ENCODE results near the gene TNIK. TPM values are rescaled to one million over a fixed set of nuclear protein-coding genes. Genes with fewer than 3 reads are reported as not detected.

Gene TNIK
- total RNA-seq, 4 donors from 2014 or later: 30.3 to 39.0 (median 36.8) TPM

DNA sequence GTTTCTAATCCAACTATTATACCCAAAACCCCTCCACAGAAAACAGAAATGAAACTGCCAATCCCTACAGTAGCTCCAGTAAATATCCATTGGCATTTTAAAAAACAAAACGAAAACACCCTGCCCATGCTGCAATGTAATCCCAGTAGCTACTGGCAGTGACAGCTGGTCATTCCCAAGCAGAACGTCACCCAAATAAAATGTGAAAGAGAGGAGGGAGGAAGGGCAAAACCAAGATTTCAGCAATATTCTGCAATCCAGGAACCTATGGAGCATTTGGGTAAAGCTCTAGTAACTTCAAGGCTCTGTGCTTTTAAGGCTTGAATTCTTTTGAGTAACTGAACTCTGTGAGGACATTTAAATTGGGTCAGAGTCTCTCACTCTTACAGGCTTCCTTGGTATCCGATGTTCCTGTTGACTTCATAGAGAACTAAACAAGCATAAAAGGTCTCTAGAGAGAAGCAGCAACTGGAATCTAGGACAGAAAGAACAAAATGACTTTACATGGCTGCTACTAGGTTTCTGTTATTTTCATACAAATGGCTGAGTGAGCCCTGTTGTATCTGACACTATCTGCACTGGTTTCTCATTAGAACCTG lies 136.2 kb downstream of the TNIK start:
- no peaks in the 10 kb centered on the region for H3K9me3 ChIP-seq
- H3K27ac ChIP-seq (replicated peaks in 1 of 4): peak overlapping the region in 3 of 4 donors; percentile 44 to 63 (median 49)
- intact Hi-C loops (cut with DNase I): loop anchor here (10.0 kb wide), 1 partner anchor 139 kb away; no protein-coding TSS in a partner anchor
- no peaks in the 10 kb centered on the region for H3K36me3 ChIP-seq
- H3K4me1 ChIP-seq: peaks cover 34 to 83% (median 72%) of the 10 kb centered on the region in 4 donors
- TF ChIP-seq POLR2A (IDR thresholded peaks at IDR 0.05; ENCODE audit: low read depth): no peak
- TF ChIP-seq, protein P1, sequence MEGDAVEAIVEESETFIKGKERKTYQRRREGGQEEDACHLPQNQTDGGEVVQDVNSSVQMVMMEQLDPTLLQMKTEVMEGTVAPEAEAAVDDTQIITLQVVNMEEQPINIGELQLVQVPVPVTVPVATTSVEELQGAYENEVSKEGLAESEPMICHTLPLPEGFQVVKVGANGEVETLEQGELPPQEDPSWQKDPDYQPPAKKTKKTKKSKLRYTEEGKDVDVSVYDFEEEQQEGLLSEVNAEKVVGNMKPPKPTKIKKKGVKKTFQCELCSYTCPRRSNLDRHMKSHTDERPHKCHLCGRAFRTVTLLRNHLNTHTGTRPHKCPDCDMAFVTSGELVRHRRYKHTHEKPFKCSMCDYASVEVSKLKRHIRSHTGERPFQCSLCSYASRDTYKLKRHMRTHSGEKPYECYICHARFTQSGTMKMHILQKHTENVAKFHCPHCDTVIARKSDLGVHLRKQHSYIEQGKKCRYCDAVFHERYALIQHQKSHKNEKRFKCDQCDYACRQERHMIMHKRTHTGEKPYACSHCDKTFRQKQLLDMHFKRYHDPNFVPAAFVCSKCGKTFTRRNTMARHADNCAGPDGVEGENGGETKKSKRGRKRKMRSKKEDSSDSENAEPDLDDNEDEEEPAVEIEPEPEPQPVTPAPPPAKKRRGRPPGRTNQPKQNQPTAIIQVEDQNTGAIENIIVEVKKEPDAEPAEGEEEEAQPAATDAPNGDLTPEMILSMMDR (IDR thresholded peaks at IDR 0.05): no peak
- TF ChIP-seq EP300 (IDR thresholded peaks at IDR 0.05): no peak
- no peak for TF ChIP-seq POLR2AphosphoS5 (IDR thresholded peaks at IDR 0.05)
- no peak overlapping the region for H3K4me3 ChIP-seq
- 54% methylated on average over 3 of the region's 3 CpGs for WGBS
- no peak for DNase-seq (ENCODE audit: extremely low spot score)
- H3K27me3 ChIP-seq: no peaks in the 10 kb centered on the region

DNA sequence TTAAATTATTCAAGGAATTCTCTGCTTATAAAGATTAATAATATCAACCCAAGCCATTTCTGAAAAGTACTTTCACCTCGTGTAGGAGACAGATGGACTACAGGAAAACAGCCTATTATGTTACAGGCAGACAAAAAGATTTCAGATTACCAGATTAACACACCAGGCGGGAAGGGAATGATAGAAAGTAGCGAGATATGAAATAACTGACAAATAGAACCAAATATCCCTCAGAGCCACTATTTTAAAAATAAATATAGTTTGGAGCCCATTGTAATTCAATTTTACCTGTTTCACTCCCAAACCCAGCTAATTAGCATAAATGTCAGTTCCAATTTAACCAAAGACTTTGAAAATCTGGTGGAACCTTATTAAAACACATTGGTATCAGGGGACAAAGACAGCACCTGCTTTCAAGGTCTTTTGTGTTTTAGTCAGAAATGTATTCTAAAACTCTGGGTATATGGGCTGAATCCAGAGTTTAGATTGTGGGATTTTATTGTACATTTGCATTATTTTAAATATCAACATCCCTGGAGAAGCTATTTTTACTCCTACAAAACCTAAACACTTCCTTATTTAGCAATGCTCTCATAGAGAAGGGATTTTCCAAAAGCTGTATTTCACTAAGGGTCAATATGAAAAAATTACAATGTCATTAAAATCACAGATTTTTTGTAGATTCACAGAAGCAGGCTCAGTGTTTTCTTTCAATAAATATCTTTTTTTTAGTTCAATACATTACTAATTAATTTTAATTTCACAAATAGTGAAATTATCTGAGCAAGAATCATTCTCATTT lies 138.4 kb downstream of the TNIK start:
- no peaks in the 10 kb centered on the region for H3K27me3 ChIP-seq
- 50% methylated on average over 3 of the region's 3 CpGs for WGBS
- no peaks in the 10 kb centered on the region for H3K36me3 ChIP-seq
- peak overlapping the region in 1 of 4 donors; percentile 13 for H3K4me3 ChIP-seq
- no peak for DNase-seq (ENCODE audit: extremely low spot score)
- intact Hi-C loops (cut with DNase I): loop anchor here (10.0 kb wide), 1 partner anchor 137 kb away; no protein-coding TSS in a partner anchor
- peak overlapping the region; percentile 32 to 69 (median 62) for H3K27ac ChIP-seq (replicated peaks in 1 of 4)
- TF ChIP-seq POLR2AphosphoS5 (IDR thresholded peaks at IDR 0.05) (no peak), EP300 (IDR thresholded peaks at IDR 0.05) (no peak), POLR2A (IDR thresholded peaks at IDR 0.05; ENCODE audit: low read depth) (no peak)
- TF ChIP-seq, protein P1 (IDR thresholded peaks at IDR 0.05): no peak
- H3K9me3 ChIP-seq: no peaks in the 10 kb centered on the region
- peaks cover 23 to 70% (median 68%) of the 10 kb centered on the region in 4 donors for H3K4me1 ChIP-seq

DNA sequence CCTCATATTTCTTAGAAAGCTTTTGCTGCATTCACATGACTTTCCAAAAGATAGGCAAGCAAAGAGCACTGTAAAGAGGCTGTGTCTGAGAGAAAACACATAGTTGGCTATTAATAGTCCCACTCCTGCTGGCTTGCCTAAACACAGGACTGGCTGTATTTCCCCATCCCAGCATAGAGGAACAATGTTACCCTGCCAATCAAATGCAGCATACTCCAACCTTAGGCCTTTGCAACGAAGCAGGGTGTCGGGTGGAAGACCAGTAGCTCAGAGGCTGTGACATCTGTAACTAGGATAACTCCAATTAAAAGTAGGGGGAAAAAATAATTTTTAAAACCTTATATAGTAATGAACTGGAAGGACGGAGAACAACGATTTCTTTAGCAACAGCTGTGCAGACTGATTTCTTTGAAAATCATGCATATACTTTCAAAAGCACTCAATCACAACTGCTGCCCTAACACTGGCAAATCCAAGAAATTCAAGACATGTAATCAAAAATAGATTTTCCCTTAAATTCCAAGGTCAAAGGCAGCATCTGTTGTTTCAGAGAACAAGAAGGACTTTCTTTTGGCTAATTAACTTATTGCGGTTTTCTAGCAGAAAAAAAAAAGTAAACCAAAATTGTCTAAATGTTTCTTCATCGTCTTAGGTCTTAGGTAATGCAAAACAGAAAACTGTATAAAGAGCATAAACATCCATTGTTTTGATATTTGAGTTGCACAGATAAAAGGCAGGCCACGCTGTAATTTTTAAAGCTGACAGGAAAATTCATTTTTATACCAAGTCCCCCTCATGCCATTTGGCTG lies 139.3 kb downstream of the TNIK start:
- 48% methylated on average over 7 of the region's 7 CpGs for WGBS
- DNase-seq (ENCODE audit: extremely low spot score): no peak
- Histone ChIP-seq H3K4me1 (peaks cover 22 to 70% (median 67%) of the 10 kb centered on the region in 4 donors), H3K36me3 (no peaks in the 10 kb centered on the region), H3K27ac (replicated peaks in 1 of 4) (peak overlapping the region; percentile 32 to 69 (median 62)), H3K9me3 (no peaks in the 10 kb centered on the region), H3K4me3 (peak overlapping the region in 1 of 4 donors; percentile 13), H3K27me3 (no peaks in the 10 kb centered on the region)
- intact Hi-C loops (cut with DNase I): loop anchor here (10.0 kb wide), 1 partner anchor 136 kb away; no protein-coding TSS in a partner anchor
- TF ChIP-seq POLR2A (IDR thresholded peaks at IDR 0.05; ENCODE audit: low read depth): no peak
- no peak for TF ChIP-seq EP300 (IDR thresholded peaks at IDR 0.05)
- TF ChIP-seq POLR2AphosphoS5 (IDR thresholded peaks at IDR 0.05): peak in 1 of 2 donors; percentile 73
- TF ChIP-seq, protein P1 (IDR thresholded peaks at IDR 0.05): no peak

DNA sequence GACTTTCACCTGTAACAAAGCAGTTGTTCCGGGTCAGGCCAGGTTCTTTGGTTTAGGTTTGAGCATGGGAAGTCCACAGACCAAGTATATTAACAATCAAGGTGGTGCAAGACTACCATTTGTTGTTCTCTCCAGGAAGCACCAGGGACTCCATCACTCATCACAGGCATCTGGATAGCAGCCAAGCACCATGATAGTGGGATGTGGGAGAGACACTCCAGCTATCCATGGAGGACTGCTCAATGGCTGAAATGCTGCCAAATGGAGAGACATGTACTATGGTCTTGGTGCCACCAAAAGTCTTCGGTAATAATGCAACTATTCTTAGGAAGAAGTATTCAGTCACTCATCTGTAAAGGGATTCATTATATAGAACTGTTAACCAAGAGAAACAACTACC lies 143.0 kb downstream of the TNIK start:
- Histone ChIP-seq H3K27me3 (no peaks in the 10 kb centered on the region), H3K9me3 (no peaks in the 10 kb centered on the region), H3K36me3 (no peaks in the 10 kb centered on the region), H3K4me1 (peaks cover 4 to 50% (median 48%) of the 10 kb centered on the region in 4 donors), H3K4me3 (no peak overlapping the region), H3K27ac (replicated peaks in 1 of 4) (no peak overlapping the region)
- TF ChIP-seq, protein P1 (IDR thresholded peaks at IDR 0.05): no peak
- TF ChIP-seq EP300 (IDR thresholded peaks at IDR 0.05): no peak
- no peak for TF ChIP-seq POLR2A (IDR thresholded peaks at IDR 0.05; ENCODE audit: low read depth)
- no peak for TF ChIP-seq POLR2AphosphoS5 (IDR thresholded peaks at IDR 0.05)
- intact Hi-C loops (cut with DNase I): no loop called here
- WGBS: 87% methylated on average over 2 of the region's 2 CpGs
- DNase-seq (ENCODE audit: extremely low spot score): no peak

All from esophagus muscularis mucosa (tissue), 4 donors.